HG03521 (cell line): Measurements from ENCODE around the gene MKNK1.

Experiments used
- ATAC-seq: cut with Tn5 transposase; IDR thresholded peaks from one replicate; pipeline ENCODE4 v1.9.1; 2021; ENCODE audit warnings: mild to moderate bottlenecking, moderate library complexity; ENCODE audit not compliant: unreplicated experiment

MKNK1 gene

DNA sequence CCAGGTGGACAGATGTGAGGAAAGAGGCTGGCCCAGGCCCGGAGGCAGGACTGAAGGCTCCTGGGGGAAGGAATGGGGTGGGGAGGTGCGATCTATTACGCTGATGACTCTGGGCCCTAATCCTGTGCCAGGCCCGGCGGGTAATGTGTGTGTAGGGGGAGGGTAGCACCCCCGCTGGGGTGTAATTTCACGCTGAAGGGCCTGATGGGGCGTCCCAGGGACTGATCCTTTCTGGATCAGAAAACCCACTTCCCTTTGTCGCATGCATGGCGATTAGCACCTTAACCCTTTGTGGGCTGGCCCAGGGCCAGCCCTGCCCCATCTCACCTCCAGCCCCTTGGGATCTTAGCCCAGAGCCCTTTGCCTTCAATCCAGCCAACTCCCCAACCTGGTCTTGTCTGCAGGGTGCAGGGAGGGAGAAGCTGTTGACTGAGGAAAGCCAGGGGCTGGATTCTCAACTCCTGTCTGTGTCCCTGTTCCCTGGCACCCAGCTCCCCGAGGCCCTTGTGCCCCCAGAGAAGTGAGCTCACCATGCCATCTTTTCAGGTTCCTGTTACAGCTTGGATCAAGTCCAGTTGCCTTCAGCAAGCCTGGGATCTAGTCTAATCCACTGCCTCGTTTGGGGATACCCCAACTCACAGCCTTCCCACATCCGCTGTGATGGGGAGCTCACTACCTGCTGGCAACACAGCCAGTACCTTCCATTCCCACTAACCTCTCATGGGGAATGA is 78.7 kb downstream of the MKNK1 start:
- no peak for ATAC-seq

DNA sequence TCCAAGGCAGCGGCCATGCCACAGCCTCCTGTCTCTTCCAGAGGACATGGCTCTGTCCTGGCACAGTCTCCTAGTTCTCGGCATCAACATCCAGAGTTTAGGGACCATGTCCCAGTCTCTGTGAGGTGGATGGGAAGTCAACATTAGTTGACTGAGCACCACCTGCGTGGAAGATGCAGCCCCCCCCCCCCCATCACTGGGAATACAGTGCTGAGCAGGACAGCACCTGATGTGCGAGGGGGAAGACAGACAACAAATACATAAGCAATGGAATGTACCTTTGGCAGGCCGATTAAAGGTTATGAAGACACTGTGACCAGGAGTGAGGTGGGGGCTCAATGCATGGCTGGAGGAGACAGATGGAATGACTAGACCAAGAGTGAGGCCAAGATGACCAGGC is 79.2 kb downstream of the MKNK1 start:
- no peak for ATAC-seq

DNA sequence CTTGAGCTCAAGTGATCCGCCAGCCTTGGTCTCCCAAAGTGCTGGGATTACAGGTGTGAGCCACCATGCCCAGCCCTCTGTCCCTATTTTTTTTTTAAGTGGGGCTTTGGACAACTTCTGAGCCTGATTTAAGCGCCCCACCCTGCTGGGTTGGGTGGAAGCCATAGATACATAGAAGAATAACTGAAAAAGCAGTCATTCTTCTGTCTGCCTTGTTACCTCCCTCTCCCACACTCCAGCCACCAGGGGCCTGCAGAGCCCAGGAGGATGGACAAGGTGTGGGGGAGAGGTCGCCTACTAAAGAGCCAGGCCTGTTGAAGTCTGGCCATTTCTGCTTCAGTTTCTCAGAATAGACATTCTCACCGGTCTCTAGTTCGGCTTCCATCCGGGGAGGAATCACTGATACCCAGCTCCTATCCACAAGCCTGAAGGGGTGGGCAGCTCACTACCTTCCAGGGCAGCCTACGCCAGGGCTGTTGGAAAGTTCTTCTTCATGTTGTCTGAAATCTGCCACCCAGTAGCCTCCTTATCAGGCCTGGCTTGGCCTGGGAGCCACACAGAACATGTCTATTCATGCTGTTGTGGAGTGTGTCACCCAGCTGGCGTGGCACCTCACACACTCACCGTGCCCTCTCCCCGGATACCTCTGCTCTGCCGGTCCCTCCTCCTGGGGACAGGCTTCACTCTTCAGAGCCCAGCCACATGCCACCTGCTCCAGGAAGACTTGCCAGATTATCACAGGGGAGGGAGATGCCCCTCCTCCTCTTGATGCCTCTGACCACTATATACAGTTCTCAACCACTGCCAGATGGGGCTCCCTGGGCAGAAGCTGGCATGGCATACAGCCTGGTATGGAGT is 80.3 kb downstream of the MKNK1 start:
- no peak for ATAC-seq

DNA sequence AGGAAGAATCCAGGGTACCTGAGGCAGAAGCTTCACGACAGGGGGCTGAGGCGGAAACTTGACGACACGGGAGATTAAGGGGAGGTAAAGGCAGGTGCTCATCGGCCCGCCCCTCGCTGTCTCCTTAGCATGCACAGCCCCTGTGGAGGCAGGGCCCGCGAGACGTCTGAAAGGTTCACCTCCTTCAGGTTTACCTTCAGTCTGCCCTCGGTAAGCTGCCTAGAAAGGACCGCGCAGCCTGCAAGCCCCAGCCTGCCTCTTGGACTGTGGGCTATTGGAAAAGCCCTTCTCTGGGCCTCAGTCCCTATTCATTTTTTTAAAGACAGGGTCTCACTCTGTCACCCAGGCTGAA is 81.1 kb downstream of the MKNK1 start:
- ATAC-seq, result no peak

DNA sequence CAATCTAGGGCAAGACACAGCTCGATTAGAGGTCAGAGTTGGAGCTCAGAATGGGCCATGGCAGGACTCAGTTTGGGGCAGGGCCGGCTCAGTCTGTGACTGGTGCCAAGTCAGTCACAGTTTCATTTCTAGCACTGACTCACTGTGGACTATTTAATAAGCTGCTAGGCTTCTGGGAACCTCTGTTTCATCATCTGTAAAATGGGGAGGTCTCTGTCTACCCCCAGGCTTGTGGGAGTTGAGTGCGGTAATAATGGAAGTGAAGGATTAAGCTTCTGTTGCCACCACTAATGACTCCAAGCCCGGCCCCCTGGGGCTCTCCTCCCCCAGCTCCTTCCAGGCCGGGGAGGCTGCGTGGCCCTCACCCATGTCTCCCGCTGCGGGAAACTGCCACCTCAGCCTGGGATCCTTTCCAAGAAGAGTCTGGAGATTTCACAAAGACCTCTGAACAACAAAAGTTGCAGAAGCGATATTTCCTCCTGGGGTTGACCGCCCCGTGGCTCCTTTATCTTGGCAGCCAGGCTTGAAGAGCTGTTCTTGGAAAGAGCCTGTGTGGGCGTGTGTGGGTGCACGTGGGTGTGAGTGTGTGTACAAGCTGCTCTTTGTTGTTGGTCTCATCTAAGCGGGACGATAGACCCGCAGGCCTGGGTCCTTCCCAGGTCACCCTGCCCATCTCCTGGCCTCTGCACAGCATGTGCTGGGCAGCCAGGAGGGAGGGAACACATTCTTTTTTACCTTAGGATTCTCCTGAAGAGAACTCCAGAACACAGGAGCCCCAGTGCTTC is 81.7 kb downstream of the MKNK1 start:
- no peak for ATAC-seq

DNA sequence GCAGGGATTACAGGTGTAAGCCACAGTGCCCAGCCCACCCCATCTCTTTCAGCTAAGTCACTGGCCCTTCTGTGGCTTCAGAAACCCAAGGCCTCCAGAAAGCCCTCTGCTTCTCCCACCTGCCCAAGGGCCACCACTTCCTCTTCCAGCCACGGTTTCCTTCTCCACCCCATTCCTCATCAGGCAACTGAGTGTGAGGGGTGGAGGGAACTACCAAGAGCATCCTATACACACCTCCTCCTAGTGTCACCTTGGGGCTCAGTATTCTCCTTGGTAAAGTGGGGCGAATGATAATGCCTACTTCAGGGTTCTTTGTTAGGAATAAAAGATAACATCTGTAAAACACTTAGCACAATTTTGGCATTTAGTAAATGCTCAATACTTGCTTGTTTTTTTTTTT is 82.7 kb downstream of the MKNK1 start:
- no peak for ATAC-seq

DNA sequence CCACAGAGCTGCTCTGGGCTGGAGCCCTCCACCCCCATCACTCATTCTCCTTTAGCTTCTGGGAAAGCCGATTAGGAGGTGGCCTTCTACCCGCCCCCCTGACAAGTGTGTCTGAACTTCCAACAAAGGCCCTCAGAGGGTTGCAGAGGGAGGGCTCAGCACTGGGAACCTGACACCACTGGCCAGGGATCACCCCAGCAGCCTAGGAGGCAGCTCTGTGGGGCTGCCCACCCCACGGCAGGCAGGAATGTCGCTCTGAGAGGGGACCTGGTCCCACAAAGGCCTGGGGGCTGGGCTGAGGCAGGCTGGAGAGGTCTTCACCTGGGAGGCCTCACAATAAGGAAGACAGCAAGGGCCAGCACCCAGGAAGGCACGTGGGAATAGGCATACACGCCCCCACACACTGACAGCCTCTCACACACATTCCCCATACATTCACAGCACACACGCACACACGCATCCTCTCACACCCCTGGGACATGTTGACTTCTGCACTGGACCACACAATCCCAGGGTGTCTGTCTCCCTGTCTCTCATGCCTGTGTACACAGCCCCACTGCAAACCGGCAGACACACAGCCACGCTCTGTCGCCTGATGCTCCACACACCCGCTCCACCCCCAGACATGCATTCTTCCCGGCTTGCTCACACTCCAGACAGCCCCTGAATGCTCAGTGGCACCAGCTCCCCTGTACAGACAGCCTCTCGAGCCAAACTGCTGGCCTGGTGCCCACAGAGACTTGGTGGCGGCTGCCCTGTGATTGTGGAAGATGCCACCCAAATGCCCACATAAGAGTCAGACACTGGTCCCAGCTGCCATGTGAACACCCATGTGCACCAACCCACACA is 83.8 kb downstream of the MKNK1 start:
- ATAC-seq, result no peak

DNA sequence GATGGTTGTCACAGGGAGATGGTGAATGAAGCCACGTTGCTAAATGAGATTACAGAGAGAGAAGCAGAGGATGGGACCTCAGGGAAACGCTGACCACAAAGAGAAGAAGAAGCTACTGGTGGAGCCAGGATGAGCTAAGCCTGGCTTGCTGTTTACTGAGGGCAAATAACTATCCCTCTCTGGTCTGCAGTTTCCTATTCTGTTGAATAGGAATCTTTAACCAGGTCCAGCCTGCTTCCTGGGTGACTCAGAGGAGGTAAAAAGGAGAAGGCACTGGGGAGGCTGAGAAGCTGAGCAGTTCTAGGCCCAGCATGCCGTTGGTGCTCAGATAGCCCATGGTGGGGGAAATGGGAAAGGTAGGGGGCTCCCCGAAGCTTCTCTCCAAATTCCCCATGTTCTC is 84.9 kb downstream of the MKNK1 start:
- ATAC-seq, result no peak

DNA sequence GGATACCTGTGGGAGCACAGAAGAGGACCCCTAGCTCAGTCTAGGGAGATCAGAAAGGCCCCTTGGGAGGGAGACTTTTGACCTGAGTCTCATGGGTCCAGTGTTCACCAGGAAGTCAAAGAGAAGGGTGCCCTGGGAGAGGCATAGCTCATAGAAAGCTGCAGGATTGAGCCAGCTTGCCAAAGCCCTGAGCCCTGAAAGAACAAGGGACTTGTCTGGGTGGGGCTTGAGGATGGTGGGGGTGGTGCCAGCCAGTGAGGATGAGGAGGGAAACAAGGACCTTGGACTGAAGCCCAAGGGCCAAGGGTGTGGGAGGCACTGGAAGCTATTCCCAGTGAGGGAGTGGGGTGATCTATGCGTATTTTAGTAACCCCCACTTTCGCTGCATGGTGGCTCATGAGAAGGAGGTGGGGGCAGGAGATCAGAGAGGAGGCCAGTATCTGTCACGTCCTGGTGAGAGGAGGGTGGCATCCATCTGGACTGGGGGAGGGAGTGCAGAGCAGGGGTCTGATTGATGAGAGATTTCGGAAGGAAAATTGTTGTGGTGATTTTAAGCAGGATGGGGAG is 86.1 kb downstream of the MKNK1 start:
- no peak for ATAC-seq

DNA sequence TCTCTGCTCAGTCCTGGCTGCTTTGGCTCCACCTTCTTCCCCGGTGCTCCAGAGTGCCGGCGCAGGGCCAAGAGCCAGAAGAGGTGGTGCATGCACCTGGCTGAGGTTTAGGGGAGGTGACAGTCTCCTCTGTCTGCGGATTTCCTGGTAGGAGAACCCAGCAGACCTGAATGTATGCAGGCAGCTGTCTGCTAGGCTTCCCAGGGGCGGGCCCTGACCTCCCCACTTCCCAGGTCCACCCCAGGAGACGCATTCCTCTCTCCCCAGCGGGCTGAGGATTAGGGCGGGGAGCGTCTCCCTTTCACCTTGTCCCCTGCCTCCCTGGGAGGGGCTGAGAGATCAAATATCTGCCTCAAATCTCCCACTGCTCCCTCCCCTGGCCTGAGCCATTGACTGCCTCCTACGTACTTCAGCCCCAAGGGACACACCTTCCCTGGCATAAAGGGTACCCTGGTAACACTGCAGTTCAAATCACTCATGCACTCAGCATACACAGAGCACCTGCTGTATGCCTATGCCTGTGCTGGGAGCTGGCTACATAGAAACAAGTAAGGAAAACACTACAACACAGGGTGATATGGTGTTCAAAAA is 87.0 kb downstream of the MKNK1 start:
- no peak for ATAC-seq

DNA sequence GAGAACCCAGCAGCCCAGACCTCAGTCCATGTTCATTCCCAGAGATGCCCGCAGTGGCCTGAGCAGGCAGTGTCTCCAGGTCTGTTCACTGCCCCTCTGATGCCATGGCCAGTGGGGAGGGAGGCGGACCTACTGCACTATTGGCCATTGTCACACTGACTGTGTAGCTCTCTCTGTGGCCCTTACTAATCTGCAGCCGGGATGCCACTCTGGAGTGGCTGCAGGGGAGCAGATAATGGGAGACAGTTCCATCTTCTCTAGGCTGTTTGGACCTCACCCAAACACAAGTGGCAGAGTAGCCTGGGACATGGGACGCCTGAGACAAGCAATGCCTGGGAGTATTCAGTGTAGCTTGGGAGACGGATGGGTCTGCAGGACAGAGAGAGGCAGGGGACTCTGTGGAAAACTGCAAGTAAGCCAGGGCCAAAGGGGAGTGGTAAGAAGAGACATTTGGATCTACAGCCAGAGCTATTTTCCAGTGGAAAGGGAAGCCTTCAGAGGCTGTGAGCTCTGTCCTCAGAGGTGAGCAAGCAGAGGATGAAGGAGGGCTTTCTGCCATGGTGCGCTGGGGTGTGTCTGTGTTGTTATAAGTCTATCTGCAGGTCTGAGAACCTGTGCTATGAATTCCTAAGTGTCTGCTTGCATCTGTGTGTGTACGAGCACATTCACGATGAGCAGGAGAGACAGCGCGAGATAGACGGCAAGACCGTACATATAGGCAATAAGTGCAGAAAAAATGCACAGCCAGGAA is 87.7 kb downstream of the MKNK1 start:
- ATAC-seq, result no peak

DNA sequence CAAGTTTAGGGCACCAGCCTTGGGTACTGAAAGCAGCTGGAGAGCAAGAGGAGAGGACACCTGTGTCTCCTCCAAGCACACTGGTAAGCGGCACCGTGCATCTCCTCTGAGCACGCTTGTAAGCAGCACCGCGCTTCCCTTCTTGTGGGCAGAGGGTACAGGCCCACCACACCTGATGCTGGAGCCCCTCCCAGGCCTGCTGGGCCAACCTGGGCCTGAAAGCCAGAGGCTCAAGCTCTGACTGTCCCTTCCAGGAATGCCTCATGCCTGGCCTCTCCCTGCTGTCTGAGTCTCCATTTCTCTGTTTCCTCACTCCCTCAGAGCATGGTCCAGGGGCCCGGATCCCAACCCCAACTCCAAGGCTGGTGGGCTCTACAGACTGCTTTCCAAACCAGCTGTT is 88.5 kb downstream of the MKNK1 start:
- no peak for ATAC-seq

DNA sequence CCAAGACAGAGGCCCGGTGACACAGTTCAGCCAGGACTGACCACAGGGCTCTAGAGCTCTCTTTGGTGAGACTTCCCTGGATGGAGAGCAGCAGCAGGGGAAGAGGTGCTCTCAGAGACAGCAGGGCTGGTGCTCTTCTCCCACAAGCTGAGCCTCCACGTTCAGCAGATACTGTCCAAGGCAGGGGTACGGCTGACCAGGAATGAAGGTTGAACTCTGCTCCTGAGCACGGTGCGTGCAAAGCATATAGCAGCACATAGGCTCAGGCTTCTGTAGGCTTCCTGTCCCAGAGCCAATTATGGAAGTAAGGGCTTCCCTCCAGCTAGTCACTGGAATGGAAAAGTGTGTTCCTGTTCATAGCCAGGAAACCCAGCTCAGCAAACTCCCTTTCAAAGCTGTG is 90.5 kb downstream of the MKNK1 start:
- no peak for ATAC-seq

DNA sequence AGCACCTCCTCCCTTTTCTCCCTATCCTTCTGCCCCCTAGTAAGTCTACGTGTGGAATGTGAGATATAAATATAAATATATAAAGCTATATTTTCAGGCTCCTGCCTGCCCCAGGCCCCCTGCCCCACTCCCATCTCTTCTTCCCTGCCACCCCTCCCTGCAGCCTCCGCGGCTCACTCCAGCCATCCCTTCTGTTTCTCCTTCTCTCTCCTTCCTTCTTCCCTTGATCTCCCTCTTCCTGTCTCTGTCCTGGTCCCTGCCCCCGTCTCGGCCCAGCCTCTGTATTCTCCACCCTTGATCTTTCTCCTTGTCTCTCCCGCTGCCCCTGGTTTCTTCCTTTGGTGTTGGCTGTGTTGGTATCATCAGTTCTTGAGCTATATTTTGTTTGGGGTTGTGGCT is 91.3 kb downstream of the MKNK1 start:
- ATAC-seq, result no peak

DNA sequence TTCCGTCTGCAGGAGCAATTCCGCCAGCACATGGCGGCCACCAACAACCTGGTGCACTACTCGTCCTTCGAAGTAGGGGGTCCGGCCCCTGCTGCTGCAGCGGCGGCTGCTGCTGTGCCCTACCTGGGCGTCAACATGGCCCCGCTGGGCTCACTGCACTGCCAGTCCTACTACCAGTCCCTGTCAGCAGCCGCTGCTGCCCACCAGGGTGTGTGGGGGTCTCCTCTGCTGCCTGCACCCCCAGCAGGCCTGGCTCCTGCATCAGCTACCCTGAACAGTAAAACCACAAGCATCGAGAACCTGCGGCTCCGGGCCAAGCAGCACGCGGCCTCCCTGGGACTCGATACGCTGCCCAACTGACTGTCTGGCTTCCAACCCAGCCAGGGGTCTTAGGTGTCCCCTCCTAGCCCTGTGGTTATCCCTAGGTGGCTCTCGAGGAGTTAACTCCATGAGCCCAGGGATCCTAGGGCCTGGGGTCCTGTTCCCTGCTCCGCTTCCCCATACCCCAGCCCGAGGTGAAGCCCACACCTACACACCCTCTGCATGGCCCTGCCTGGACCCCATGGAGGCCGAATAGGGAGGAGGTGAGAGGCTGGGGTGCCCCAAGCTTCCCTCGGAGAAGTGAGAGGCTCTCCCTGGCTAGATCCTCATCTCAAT is 91.8 kb downstream of the MKNK1 start:
- no peak for ATAC-seq

DNA sequence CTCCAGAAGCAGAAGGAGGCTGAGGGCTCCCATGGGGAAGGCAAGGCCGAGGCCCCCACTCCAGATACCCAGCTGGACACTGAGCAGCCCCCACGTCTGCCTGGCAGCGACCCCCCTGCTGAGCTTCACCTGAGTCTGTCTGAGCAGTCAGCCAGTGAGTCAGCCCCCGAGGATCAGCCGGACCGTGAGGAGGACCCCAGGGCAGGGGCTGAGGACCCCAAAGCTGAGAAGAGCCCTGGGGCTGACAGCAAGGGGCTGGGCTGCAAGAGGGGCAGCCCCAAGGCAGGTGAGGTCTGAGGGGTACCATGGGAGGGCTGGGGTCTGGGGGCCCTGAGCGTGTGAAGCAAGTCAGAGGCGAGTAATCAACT is 93.1 kb downstream of the MKNK1 start:
- ATAC-seq, result no peak

DNA sequence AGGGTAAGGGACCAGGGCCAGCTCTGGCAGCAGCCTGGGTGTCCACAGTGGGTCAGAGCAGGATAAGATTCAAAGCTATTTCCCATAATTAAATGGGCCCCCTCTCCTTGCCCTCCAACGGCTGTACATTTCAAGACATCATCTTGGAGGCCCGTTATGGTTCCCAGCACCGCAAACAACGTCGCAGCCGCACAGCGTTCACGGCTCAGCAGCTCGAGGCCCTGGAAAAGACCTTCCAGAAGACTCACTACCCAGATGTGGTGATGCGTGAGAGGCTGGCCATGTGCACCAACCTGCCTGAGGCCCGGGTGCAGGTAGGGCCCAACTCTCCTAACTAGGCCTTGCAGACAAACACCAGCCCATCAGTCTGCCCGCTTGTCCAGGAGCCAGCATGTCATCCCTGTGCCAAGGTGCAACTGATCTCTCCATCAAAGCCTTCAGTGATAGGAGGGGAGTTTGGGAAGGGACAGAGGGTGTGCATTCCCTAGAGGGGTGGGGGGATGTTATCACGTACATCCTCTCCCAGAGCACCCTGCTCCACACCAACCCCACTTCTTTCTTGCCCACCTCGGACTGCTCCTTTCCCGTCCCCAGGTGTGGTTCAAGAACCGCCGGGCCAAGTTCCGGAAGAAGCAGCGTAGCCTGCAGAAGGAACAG is 93.6 kb downstream of the MKNK1 start:
- no peak for ATAC-seq

DNA sequence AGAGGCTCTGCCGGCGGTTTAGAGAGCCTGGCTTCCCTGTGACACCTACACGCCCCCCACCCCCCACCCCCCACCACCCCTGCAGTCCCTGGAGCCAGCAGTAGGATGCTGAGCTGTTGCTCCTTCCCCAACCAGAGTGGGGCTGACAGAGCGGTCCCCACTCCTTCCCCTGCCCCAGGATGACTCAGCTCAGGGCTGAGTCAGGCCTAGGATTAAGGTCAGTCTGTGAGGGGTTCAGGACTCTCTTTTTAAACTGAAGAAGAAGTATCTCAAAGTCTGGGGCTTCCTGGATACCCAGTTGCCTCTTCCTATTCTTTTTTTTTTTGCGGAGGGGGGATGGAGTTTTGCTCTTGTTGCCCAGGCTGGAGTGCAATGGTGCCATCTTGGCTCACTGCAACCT is 95.3 kb downstream of the MKNK1 start:
- ATAC-seq, result no peak
